Keratinocyte (primary cell): ENCODE data around the gene PIGZ.

Source experiments
- EZH2 ChIP-seq: IDR thresholded peaks from one replicate; pipeline ENCODE4 v1.6.1; 2012; ENCODE audit warnings: inconsistent platforms, mild to moderate bottlenecking, low read length, moderate library complexity
- TF ChIP-seq, protein P1 (sequence below), 3 experiments: IDR thresholded peaks in 1 of 3; conservative IDR thresholded peaks in 1 of 3; optimal IDR thresholded peaks in 1 of 3; 2 replicates in 2 of 3; 3 replicates in 1 of 3; pipeline versions ENCODE3 to v1.5.1; 2011; ENCODE audit warnings: low read length in 3 of 3, mild to moderate bottlenecking in 3 of 3, moderate library complexity in 2 of 3, control low read depth in 1 of 3, inconsistent platforms in 1 of 3; ENCODE audit not compliant: insufficient read depth in 2 of 3; ENCODE audit errors: extremely low read depth in 1 of 3

DNA sequence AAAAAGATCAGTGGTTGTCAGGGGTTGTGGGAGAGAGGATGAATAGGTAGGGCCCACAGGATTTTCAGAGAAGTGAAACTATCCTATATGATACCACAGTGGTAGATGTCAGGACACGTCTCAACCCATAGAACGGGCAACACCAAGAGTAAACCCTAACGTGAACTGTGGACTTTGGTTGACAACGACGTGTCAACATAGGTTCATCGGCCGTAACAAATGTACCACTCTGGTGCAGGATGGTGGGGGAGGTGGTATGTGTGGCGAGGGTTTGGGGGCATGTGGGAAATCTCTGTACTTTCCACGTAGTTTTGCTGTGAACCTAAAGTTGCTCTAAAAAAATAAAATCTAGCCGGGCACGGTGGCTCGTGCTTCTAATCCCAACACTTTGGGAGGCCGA lies 13.0 kb upstream of the PIGZ start:
- TF ChIP-seq, protein P1, sequence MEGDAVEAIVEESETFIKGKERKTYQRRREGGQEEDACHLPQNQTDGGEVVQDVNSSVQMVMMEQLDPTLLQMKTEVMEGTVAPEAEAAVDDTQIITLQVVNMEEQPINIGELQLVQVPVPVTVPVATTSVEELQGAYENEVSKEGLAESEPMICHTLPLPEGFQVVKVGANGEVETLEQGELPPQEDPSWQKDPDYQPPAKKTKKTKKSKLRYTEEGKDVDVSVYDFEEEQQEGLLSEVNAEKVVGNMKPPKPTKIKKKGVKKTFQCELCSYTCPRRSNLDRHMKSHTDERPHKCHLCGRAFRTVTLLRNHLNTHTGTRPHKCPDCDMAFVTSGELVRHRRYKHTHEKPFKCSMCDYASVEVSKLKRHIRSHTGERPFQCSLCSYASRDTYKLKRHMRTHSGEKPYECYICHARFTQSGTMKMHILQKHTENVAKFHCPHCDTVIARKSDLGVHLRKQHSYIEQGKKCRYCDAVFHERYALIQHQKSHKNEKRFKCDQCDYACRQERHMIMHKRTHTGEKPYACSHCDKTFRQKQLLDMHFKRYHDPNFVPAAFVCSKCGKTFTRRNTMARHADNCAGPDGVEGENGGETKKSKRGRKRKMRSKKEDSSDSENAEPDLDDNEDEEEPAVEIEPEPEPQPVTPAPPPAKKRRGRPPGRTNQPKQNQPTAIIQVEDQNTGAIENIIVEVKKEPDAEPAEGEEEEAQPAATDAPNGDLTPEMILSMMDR (optimal IDR thresholded peaks at IDR 0.05 in 1 of 3, IDR thresholded peaks at IDR 0.05 in 1 of 3, conservative IDR thresholded peaks at IDR 0.05 in 1 of 3; ENCODE audit: extremely low read depth in 1 of 3, insufficient read depth in 2 of 3, low read length in 3 of 3): no peak
- no peak for TF ChIP-seq EZH2
